Measurements from ENCODE around the gene GALE. TPM values are rescaled to one million over a fixed set of nuclear protein-coding genes. Genes with fewer than 3 reads are reported as not detected.
"Not testable (repeated sequence)": the region's sequence is repeated elsewhere in the genome, so short reads cannot be mapped to it uniquely, and the experiment has no call there.

The GALE gene
- 10 to 100 TPM; 25.9 to 46.9 (median 42.0) TPM for total RNA-seq
- long read RNA-seq, transcript GALE-216 (12 exons, 1,566 nt): major isoform, 7 of 11 reads
- long read RNA-seq, partial matches to known transcripts: 1 of 11 reads
- long read RNA-seq, other reads (novel, unspliced or antisense): 3 of 11 reads

DNA sequence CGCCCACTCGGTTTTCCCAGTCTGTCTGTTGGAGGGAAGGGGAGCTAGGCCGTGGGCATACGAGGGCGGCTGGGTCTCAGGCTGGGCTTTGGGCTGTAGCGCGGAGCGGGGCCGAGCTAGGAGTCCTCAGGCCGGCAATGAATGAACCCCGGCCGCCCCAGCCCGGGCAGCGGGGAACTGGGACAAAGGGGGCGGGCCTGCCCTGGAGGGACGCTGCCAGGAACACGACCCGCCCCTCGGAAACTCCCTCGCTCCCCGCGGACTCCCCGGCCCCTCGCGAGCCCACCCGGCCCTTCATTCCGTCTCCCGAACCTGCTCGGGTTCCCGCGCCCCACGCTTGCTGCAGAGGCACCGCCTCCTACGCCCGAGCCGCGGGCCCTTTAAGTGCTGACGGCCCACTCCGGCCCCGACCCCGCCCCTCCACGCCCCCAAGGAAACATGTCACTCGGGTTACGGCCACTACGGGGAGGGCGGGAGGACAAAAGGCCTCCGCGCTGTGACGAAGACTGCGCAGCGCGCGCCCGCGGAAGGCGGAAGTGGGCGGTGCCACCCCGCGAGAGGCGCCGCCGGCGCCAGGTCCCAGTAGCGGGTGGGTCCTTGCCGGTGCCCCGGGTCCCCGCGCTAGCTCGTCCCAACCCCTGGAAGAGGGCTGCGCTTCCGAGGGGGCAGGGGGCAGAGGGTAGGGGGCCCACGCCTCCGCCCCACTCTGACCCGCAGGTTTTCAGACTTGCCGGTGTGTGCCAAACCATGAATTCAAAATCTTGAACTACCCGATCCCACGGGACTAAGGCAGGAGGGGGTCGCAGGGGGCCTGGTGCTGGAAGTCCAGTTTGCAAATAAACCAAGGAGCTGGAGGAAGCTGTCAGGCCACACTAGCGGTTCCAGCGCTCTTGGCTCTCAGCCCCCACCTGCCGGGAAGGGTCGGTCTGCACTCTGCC is at the start of gene GALE:
Gene GALE (minus strand): TSS at position 355 of the 938 bp plus-strand sequence. CDS start 1,747 bp downstream, outside the sequence.
- Histone ChIP-seq H3K27me3 (no peaks in the 10 kb centered on the region), H3K4me1 (peaks cover 0 to 45% (median 14%) of the 10 kb centered on the region in 4 donors), H3K36me3 (peaks cover 0 to 28% (median 2%) of the 10 kb centered on the region in 4 donors), H3K27ac (peak within 1 kb of the TSS; percentile 89 to 96 (median 94)), H3K9me3 (no peaks in the 10 kb centered on the region), H3K4me3 (peak within 1 kb of the TSS; percentile 71 to 80 (median 76))
- WGBS (ENCODE audit: insufficient coverage, low coverage, low lambda C conversion rate, missing lambda C conversion rate): 1% methylated on average over 13 of the region's 82 CpGs
- no peak for TF ChIP-seq CTCF (IDR thresholded peaks at IDR 0.05)
- TF ChIP-seq POLR2A (IDR thresholded peaks at IDR 0.05): peak; percentile 80
- ATAC-seq (peak; percentile 79 to 90 (median 85)), DNase-seq (peak; percentile 97 to 99 (median 99))
- intact Hi-C loops (cut with DNase I): loop anchor here in 1 of 2 donors (10.0 kb wide), 1 partner anchor 64 kb away; the partner anchor contains the start of gene FUCA1

GRCh38 chr1:23848673-23849616 is 48.4 kb upstream of the GALE start:
- H3K27ac ChIP-seq: no peak overlapping the region
- no peak overlapping the region for H3K4me3 ChIP-seq
- H3K36me3 ChIP-seq: peaks cover 0 to 27% (median 7%) of the 10 kb centered on the region in 4 donors
- intact Hi-C loops (cut with DNase I): no loop called here
- WGBS (ENCODE audit: insufficient coverage, low coverage, low lambda C conversion rate, missing lambda C conversion rate): 82% methylated on average over 12 of the region's 12 CpGs
- DNase-seq: no peak
- no peaks in the 10 kb centered on the region for H3K4me1 ChIP-seq
- no peaks in the 10 kb centered on the region for H3K27me3 ChIP-seq
- TF ChIP-seq POLR2A (IDR thresholded peaks at IDR 0.05): no peak
- TF ChIP-seq CTCF (IDR thresholded peaks at IDR 0.05): no peak
- no peaks in the 10 kb centered on the region for H3K9me3 ChIP-seq
- ATAC-seq: no peak

- 100% methylated on average over 2 of the region's 2 CpGs for WGBS (ENCODE audit: insufficient coverage, low coverage, low lambda C conversion rate, missing lambda C conversion rate)
- not testable (repeated sequence) for DNase-seq
Observed at GRCh38 chr1:23847482-23848095, 47.0 kb upstream of the GALE start.

GRCh38 chr1:23845163-23845562 is 44.6 kb upstream of the GALE start:
- 100% methylated on average over 2 of the region's 2 CpGs for WGBS (ENCODE audit: insufficient coverage, low coverage, low lambda C conversion rate, missing lambda C conversion rate)
- Histone ChIP-seq H3K9me3 (no peaks in the 10 kb centered on the region), H3K27ac (no peak overlapping the region), H3K4me3 (no peak overlapping the region), H3K27me3 (no peaks in the 10 kb centered on the region), H3K36me3 (peaks cover 0 to 27% (median 7%) of the 10 kb centered on the region in 4 donors), H3K4me1 (no peaks in the 10 kb centered on the region)
- ATAC-seq (no peak), DNase-seq (no peak)
- TF ChIP-seq CTCF (IDR thresholded peaks at IDR 0.05) (no peak), POLR2A (IDR thresholded peaks at IDR 0.05) (no peak)
- intact Hi-C loops (cut with DNase I): no loop called here

More at GRCh38 chr1:23847482-23848095, 47.0 kb upstream of the GALE start:
- H3K9me3 ChIP-seq; ATAC-seq; H3K4me1 ChIP-seq; intact Hi-C loops (cut with DNase I); H3K27ac ChIP-seq; H3K27me3 ChIP-seq; H3K4me3 ChIP-seq: not testable (repeated sequence)
- peaks cover 0 to 27% (median 7%) of the 10 kb centered on the region in 4 donors for H3K36me3 ChIP-seq
